HUES6 (cell line): ENCODE measurements around the gene PDPN.

Experiments
- H3K27ac ChIP-seq: 2 replicates; pipeline ENCODE4 v1.7.0; 2013; ENCODE audit warnings: low read depth, mild to moderate bottlenecking, low read length, inconsistent platforms
- H3K27me3 ChIP-seq: 2 replicates; pipeline ENCODE4 v1.6.1; 2013; ENCODE audit warnings: low read length; ENCODE audit not compliant: control insufficient read depth, insufficient read depth
- H3K36me3 ChIP-seq: 2 replicates; pipeline ENCODE4 v1.6.1; 2013; ENCODE audit warnings: low read length; ENCODE audit not compliant: control insufficient read depth, insufficient read depth
- H3K4me1 ChIP-seq: 2 replicates; pipeline ENCODE4 v1.6.1; 2013; ENCODE audit warnings: low read length; ENCODE audit not compliant: control insufficient read depth, insufficient read depth
- H3K4me3 ChIP-seq: 2 replicates; pipeline ENCODE4 v1.5.1; 2013; ENCODE audit warnings: low read depth, low read length
- H3K9ac ChIP-seq: one replicate; pipeline ENCODE4 v1.6.1; 2013; ENCODE audit warnings: mild to moderate bottlenecking, low read length
- H3K9me3 ChIP-seq: 2 replicates; pipeline ENCODE4 v1.6.1; 2013; ENCODE audit warnings: low read depth, low read length; ENCODE audit not compliant: control insufficient read depth, insufficient read depth

Gene PDPN

GRCh38 chr1:13643017-13643416, 59.4 kb downstream of the PDPN start:
- Histone ChIP-seq H3K4me1 (no peaks in the 10 kb centered on the region), H3K4me3 (no peak overlapping the region), H3K27me3 (no peaks in the 10 kb centered on the region), H3K27ac (no peak overlapping the region), H3K9me3 (peaks cover 10% of the 10 kb centered on the region; the same call in 1 of the 2 replicates), H3K36me3 (no peaks in the 10 kb centered on the region), H3K9ac (no peak overlapping the region)

DNA sequence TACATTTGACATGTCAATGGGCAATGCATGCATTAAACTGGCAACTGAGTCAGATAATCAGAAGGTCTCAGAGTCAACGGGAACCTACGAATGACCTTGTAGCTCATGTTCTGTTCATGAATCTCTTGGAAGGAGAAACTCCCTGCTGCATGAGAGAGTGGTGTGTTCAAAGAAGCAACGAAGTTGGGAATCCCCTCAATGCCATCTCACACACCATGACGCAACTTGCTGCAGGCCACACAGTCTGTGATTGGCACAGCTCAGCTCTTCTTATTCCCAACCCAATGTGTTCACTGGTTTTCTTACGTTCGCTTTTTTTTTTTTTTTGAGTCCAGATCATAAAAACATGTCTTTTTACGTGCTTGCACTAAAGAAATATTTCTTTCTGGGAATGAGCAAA, 62.9 kb downstream of the PDPN start:
- Histone ChIP-seq H3K27ac (no peak overlapping the region), H3K9ac (no peak overlapping the region), H3K36me3 (no peaks in the 10 kb centered on the region), H3K27me3 (no peaks in the 10 kb centered on the region), H3K9me3 (no peaks in the 10 kb centered on the region), H3K4me1 (no peaks in the 10 kb centered on the region), H3K4me3 (no peak overlapping the region)

GRCh38 chr1:13651279-13651678, 67.6 kb downstream of the PDPN start:
- Histone ChIP-seq H3K4me1 (no peaks in the 10 kb centered on the region), H3K9ac (no peak overlapping the region), H3K9me3 (0 out of 2 replicates have a peak, but pooled peaks cover under 1% of the 10 kb centered on the region), H3K27ac (no peak overlapping the region), H3K36me3 (no peaks in the 10 kb centered on the region), H3K27me3 (no peaks in the 10 kb centered on the region), H3K4me3 (no peak overlapping the region)

DNA sequence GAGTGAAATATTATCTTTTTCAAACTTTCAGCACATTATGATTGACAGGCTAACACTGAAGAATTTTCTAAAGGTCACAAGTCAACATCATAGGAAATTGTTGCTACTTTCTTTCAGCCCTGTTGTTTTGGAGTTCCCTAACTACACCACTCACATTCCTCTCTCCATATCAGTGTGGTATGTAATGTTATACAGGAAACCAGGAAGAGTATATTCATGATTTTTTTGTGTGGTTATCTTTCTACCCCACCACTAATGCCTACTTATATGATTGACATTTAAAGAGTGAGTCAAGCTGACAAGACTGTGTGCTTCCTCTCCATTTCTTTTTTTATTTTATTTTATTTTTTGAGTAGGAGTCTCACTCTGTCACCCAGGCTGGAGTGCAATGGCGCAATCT, 68.6 kb downstream of the PDPN start:
- Histone ChIP-seq H3K27ac (no peak overlapping the region), H3K9me3 (peaks cover 9% of the 10 kb centered on the region; the same call in 1 of the 2 replicates), H3K27me3 (no peaks in the 10 kb centered on the region), H3K4me1 (no peaks in the 10 kb centered on the region), H3K9ac (no peak overlapping the region), H3K36me3 (no peaks in the 10 kb centered on the region), H3K4me3 (no peak overlapping the region)

- Histone ChIP-seq H3K27me3 (no peaks in the 10 kb centered on the region), H3K4me1 (no peaks in the 10 kb centered on the region), H3K27ac (no peak overlapping the region), H3K9me3 (peaks cover 9% of the 10 kb centered on the region), H3K4me3 (no peak overlapping the region), H3K36me3 (no peaks in the 10 kb centered on the region), H3K9ac (no peak overlapping the region)
These were observed 77.9 kb downstream of the PDPN start for GRCh38 chr1:13661539-13661938.

DNA sequence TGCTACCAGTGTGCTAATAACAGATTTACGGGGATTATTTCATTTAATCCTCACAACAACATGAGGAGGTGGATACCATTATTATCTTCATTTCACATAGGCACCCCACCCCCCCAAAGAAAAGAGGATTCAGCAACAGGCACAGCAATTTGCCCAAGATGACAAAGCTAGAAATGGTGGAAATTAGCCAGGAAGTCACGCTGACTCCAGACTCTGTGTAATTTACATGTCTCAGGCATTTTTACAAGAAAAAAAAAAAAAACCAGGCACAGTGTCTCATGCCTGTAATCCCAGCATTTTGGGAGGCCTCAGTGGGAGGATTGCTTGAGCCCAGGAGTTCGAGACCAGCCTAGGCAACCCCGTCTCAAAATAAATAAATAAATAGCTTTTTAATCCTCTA, 78.9 kb downstream of the PDPN start:
- no peak overlapping the region for H3K4me3 ChIP-seq
- H3K27ac ChIP-seq, result no peak overlapping the region
- H3K4me1 ChIP-seq, result no peaks in the 10 kb centered on the region
- H3K9ac ChIP-seq, result no peak overlapping the region
- peaks cover 3% of the 10 kb centered on the region for H3K9me3 ChIP-seq
- H3K27me3 ChIP-seq, result no peaks in the 10 kb centered on the region
- no peaks in the 10 kb centered on the region for H3K36me3 ChIP-seq

DNA sequence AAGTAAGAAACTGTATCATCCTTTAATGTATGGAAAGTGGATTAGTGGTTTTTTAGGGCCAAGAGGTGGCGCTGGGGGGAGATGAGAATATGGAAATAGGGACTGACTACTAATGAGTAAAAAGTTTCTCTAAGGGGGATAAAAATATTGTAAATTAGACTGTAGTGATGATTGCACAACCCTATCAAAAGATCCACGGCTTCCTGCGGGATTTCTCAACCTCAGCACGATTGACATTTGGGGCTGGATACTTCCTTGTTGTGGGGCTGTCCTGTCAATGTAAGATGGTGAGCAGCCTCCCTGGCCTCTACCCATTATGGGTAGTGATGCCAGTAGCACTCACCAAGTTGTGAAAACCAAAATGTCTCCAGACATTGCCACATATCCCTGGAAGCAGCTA, 80.3 kb downstream of the PDPN start:
- no peaks in the 10 kb centered on the region for H3K36me3 ChIP-seq
- no peaks in the 10 kb centered on the region for H3K27me3 ChIP-seq
- no peak overlapping the region for H3K27ac ChIP-seq
- H3K9ac ChIP-seq, result no peak overlapping the region
- peaks cover 3% of the 10 kb centered on the region for H3K9me3 ChIP-seq
- no peaks in the 10 kb centered on the region for H3K4me1 ChIP-seq
- H3K4me3 ChIP-seq, result no peak overlapping the region

DNA sequence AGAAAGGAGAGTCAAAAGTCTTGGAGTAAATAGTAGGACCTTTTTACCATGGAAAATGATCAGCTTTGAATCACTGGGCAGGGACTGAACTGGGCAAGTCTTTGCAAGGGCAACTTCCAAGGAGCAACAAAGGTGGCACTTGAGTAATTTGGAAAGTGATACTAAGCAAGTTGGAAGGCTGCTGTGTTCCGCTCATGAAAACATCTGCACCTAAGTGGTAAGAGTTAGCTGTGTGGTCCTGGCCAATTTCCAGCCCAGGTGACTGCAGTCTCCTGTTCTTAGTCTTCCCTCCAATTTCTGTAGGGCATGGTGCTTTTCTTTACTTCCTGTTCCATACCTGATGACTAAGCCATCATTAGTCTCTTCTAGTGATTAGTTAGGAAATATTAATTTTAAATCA, 80.8 kb downstream of the PDPN start:
- Histone ChIP-seq H3K4me1 (no peaks in the 10 kb centered on the region), H3K4me3 (no peak overlapping the region), H3K27me3 (no peaks in the 10 kb centered on the region), H3K9me3 (peaks cover 1% of the 10 kb centered on the region), H3K36me3 (no peaks in the 10 kb centered on the region), H3K9ac (no peak overlapping the region), H3K27ac (no peak overlapping the region)

GRCh38 chr1:13666317-13666716, 82.7 kb downstream of the PDPN start:
- Histone ChIP-seq H3K4me1 (no peaks in the 10 kb centered on the region), H3K9me3 (no peaks in the 10 kb centered on the region), H3K9ac (no peak overlapping the region), H3K27me3 (no peaks in the 10 kb centered on the region), H3K36me3 (no peaks in the 10 kb centered on the region), H3K27ac (no peak overlapping the region), H3K4me3 (no peak overlapping the region)
